ENCODE results near the gene PLK1. TPM values are rescaled to one million over a fixed set of nuclear protein-coding genes. Genes with fewer than 3 reads are reported as not detected.

The PLK1 gene
- total RNA-seq, result 4.6 and 27.1 TPM in 2 replicates

DNA sequence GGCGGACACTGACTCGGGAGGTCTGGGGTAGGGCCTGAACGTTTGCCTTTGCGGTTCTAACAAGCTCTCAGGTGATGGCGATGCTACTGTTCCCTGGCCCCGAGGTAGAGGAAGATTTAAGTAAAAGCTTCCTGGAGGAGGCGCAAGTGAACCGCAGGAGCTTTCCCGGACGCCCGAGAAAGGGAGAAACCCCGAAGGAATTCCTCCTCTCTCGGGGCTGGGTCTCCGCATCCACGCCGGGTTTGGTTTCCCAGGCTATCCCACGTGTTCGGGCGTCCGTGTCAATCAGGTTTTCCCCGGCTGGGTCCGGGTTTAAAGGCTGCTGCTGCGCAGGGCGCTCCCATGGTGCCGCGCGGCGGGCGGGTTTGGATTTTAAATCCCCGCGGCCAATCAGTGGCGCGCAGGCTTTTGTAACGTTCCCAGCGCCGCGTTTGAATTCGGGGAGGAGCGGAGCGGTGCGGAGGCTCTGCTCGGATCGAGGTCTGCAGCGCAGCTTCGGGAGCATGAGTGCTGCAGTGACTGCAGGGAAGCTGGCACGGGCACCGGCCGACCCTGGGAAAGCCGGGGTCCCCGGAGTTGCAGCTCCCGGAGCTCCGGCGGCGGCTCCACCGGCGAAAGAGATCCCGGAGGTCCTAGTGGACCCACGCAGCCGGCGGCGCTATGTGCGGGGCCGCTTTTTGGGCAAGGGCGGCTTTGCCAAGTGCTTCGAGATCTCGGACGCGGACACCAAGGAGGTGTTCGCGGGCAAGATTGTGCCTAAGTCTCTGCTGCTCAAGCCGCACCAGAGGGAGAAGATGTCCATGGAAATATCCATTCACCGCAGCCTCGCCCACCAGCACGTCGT, at the start of gene PLK1:
Gene PLK1 (plus strand): TSS at position 460 of the 844 bp plus-strand sequence. CDS start 44 bp downstream, at position 504.

DNA sequence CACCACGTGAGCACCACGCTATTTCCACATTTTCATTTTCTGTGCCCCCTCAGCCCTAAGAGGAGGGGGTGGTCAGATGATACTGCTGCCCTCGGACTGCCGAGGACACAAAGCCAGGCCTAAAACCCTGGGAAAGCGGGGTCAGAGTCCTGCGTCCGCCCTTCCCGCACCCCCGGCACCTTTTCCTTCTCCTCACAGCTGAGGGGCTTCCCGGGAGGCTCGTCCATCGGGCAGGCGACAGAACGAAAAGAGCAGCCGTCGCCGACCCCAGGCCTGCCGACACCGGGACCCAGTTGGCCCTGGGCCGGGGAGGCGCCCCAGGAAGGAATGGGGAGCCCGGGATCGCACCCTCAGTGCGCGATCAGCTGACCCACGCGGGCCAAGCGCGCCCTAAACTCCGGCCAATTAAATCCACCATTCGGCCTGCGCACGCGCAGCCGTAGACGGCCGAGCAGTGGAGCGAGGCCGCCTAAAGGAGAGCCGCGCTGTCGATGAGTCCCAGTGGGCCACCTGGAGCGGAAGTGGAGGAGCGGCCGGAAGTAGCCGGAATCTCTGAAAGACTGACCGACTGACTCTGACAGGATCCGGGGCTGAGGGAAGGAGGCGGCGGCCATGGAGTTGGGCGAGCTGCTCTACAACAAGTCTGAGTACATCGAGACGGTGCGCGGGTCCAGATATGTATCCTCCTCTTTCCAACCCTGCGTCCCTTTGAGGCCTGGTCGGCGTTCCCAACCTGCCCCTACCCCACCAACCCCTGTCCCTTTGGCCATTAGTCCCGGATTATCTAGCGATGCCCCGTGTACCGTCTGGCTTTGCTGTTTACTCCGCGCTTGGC, 37.5 kb upstream of the PLK1 start, which contains the start of the genes DCTN5 and PALB2:
Gene DCTN5 (plus strand): TSS at position 536 of the 835 bp plus-strand sequence. CDS start 77 bp downstream, at position 613.
Gene PALB2 (minus strand): TSS at position 380 of the 835 bp plus-strand sequence. CDS start 153 bp downstream, at position 227.

DNA sequence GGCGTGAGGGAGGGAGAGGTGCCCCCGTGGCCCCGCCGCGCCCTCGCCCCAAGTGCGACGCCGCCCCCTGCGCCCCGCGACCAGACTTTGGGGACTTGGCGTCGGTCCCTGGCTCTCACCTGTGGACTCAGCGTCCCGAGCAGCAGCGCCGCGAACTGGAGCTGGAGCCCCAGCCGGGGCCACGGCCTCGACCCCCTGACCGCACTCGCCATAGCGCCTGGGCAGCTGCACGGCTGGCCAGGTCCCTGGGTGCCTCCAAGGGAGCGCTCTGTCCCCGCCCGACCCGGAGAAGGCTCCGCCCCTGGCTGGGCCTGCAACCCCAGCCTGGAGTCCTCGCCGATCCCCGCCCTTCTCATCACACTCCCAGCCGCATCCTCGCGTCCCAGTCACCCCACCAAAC, 34.3 kb downstream of the PLK1 start, which contains the start of gene ERN2:
Gene ERN2 (minus strand): TSS at position 247 of the 400 bp plus-strand sequence. CDS start 35 bp downstream, at position 212.

Other genes with a start within 250 kb of the PLK1 start
- gene COG7, start 225.7 kb upstream of the PLK1 start, total RNA-seq, result 18.5 and 26.9 TPM in 2 replicates
- gene GGA2, start 168.4 kb upstream of the PLK1 start, total RNA-seq, result 38.4 and 39.0 TPM in 2 replicates
- gene EARS2, start 121.5 kb upstream of the PLK1 start, total RNA-seq, result 38.3 and 48.5 TPM in 2 replicates
- gene UBFD1, start 121.2 kb upstream of the PLK1 start, total RNA-seq, result 71.0 and 152 TPM in 2 replicates
- 32.3 and 71.6 TPM in 2 replicates for gene NDUFAB1, start 82.6 kb upstream of the PLK1 start, total RNA-seq
- gene PALB2, start 37.6 kb upstream of the PLK1 start, total RNA-seq, result 7.0 and 8.4 TPM in 2 replicates
- gene DCTN5, start 37.4 kb upstream of the PLK1 start, total RNA-seq, result 50.3 and 99.3 TPM in 2 replicates
- gene ERN2, start 34.3 kb downstream of the PLK1 start, total RNA-seq, result 0.15 and 0.33 TPM in 2 replicates
- gene CHP2, start 76.1 kb downstream of the PLK1 start, total RNA-seq, result not detected in 2 replicates
- under 0.01 TPM in 1 of 2 replicates, not detected in the other for gene PRKCB, start 157.1 kb downstream of the PLK1 start, total RNA-seq